ENCODE data around the gene EPB41L3.

The EPB41L3 gene

DNA sequence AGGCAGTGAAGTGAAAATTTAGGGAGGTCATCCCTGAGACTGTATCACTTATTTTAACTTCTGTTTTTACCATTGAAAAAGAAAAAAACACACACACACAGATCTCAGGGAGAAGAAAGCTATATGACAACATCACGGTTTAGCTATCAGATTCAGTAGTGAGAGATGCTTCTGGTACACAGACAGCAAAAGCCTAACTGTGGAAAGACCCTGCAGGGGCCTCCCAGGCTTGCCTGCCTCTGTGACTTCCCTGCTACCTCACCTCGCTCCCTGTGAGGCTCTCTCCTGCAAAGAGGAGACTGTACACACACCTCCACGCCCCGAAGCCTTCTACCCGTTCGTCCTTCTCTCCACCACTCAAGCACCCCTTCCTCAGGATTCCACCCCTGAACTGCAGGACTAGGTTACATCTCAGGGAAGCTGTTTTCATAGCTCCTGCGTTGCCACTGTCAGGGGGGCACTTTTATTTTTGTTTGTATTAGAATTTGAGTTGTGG is 86.3 kb downstream of the EPB41L3 start:
- DNase-seq (ENCODE audit: low read depth): no peak
- no peak overlapping the region for H3K4me3 ChIP-seq (ENCODE audit: low read depth, low read length)
- TF ChIP-seq, protein P1, sequence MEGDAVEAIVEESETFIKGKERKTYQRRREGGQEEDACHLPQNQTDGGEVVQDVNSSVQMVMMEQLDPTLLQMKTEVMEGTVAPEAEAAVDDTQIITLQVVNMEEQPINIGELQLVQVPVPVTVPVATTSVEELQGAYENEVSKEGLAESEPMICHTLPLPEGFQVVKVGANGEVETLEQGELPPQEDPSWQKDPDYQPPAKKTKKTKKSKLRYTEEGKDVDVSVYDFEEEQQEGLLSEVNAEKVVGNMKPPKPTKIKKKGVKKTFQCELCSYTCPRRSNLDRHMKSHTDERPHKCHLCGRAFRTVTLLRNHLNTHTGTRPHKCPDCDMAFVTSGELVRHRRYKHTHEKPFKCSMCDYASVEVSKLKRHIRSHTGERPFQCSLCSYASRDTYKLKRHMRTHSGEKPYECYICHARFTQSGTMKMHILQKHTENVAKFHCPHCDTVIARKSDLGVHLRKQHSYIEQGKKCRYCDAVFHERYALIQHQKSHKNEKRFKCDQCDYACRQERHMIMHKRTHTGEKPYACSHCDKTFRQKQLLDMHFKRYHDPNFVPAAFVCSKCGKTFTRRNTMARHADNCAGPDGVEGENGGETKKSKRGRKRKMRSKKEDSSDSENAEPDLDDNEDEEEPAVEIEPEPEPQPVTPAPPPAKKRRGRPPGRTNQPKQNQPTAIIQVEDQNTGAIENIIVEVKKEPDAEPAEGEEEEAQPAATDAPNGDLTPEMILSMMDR (IDR thresholded peaks at IDR 0.05; ENCODE audit: insufficient read depth, low read depth, low read length, missing control alignments): no peak

DNA sequence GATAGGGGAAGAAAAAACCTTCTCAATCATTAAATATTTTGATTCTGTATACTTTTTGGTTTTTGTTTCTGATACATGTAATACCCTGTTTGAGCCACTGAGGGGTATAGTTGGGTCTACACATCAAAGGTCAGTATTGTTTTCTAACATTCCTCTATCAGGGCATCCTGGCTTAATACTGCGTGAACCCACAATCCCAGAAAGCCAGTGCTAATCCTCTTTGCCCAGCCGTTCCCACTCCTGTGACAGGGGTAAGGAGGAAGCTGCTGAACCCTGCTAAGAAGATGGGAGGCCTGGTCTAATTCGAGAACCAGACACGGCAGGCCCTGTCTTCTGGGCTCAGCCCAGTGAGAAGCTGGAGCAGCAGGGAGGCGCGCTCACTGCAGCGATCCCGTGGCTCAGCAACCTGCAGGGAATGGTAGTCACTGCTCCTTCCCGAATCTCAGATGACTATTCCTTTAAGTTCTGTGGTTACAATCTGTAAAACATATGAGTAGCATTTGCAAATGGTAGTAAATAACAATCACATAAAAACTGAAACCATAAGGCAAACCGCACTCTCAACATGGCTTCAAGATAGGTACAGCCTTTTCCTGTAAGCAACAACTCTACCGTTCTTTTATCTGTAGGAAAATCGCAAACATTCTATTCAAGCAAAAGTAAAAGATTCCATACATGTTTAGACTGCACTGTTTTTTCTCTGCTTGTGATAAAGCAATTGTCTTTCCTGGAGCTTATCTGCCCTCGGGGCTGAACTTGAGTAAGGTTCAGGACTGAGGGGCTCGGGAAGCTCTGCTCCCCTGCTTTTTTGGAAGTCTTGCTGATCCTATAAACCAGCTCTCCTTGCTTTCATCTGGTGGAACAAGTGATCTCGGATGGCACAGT is 87.0 kb downstream of the EPB41L3 start:
- no peak overlapping the region for H3K4me3 ChIP-seq (ENCODE audit: low read depth, low read length)
- TF ChIP-seq, protein P1 (IDR thresholded peaks at IDR 0.05; ENCODE audit: insufficient read depth, low read depth, low read length, missing control alignments): no peak
- no peak for DNase-seq (ENCODE audit: low read depth)

DNA sequence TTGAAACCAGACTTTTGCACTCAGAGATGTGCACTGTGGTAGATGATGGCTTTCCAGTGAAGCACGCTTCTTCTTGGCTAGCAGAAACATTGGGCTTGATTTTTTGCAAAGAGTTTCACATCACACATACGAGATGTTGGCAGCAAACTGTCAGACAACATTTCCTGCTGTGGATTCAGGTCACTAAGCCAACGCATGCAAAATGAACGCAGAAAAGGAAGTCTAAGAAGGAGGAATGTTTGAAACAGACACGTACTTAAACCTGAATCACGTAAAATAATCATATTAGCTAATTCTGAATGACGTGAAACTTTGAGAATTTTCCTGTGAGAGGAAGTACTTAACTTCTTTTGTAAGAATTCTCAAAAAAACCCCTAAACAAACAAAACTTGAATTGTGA is 88.1 kb downstream of the EPB41L3 start:
- TF ChIP-seq, protein P1 (IDR thresholded peaks at IDR 0.05; ENCODE audit: insufficient read depth, low read depth, low read length, missing control alignments): no peak
- DNase-seq (ENCODE audit: low read depth): no peak
- no peak overlapping the region for H3K4me3 ChIP-seq (ENCODE audit: low read depth, low read length)

DNA sequence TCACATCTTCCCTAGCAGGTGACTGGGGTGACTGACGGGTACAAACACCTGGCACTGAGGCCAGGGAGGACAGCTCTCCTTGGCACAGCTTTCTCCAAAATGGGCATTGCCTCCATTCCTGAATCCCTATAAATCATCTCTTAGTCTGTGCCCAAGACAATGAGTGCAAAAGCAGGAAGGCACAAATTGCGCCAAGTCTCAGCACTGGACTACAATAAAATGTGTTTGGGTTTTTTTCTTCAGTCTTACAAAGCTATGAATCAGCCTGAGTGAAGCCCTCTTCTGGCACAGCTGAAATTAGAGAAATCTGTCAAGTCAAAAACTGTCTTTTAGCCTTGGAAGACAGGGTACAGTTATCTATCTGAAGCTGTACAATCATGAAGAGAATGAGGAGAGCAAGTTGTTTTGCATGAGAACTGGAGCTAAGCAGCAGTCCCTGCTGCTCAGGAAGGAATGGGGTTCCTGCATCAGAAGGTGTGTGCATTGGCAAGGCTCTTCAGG is 90.8 kb downstream of the EPB41L3 start:
- TF ChIP-seq, protein P1 (IDR thresholded peaks at IDR 0.05; ENCODE audit: insufficient read depth, low read depth, low read length, missing control alignments): no peak
- H3K4me3 ChIP-seq (ENCODE audit: low read depth, low read length): no peak overlapping the region
- no peak for DNase-seq (ENCODE audit: low read depth)

DNA sequence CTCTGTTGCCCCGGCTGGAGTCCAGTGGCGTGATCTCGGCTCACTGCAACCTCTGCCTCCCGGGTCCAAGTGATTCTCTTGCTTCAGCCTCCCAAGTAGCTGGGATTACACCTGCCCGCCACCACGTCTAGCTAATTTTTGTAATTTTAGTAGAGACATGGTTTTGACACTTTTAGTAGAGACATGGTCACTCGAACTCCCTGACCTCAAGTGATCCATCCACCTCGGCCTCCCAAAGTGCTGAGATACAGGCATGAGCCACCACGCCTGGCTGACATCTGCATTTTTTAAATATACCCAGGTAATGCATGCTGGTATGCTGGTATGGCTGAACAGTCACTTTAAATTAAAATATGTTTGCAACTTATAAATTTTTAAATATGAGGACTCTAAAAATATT is 91.9 kb downstream of the EPB41L3 start:
- TF ChIP-seq, protein P1 (IDR thresholded peaks at IDR 0.05; ENCODE audit: insufficient read depth, low read depth, low read length, missing control alignments): no peak
- no peak overlapping the region for H3K4me3 ChIP-seq (ENCODE audit: low read depth, low read length)
- DNase-seq (ENCODE audit: low read depth): no peak

DNA sequence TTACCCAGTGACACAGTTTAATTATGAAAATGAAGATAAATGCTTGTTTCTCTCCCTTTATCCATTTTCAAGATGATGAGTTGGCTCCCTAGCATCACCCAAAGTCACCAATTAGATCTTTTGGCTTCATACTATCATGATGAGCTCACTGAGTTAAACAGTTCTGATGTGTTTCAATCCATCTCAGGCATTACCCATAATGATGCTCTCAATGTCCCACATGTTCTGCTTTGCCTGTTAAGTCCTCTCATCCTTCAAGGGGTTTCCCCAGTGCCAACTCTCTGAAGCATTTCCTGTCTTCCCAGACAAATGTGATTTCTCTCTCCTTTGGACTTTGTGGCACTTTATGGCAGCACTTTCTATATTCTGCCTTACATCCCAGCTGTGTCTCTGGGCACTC is 92.6 kb downstream of the EPB41L3 start:
- no peak for DNase-seq (ENCODE audit: low read depth)

More for the DNA sequence above, 92.6 kb downstream of the EPB41L3 start:
- H3K4me3 ChIP-seq (ENCODE audit: low read depth, low read length): no peak overlapping the region
- TF ChIP-seq, protein P1 (IDR thresholded peaks at IDR 0.05; ENCODE audit: insufficient read depth, low read depth, low read length, missing control alignments): no peak

Data from GM12865 (cell line).